GM12878 (cell line): ENCODE data around the gene ACE. TPM values are rescaled to one million over a fixed set of nuclear protein-coding genes. Genes with fewer than 3 reads are reported as not detected.

Source experiments
- ATAC-seq: fragments of 200-7000 bp; cut with Tn5 transposase; 3 replicates; pipeline ENCODE4 v1.9.1; 2020; ENCODE audit warnings: mild to moderate bottlenecking, moderate library complexity
- BruUV-seq: library from RNA; stranded (reverse); fragments of 400-500 nt; replicated peaks from 2 replicates; lab custom pipeline; 2021; lab: Mats Ljungman, UMichigan
- CTCF ChIA-PET: fragments of 300-600 bp; sonication (Branson Sonifier 250); formaldehyde crosslinking; extraction: SDS; loops from one replicate; lab custom pipeline; 2021; ENCODE audit warnings: inconsistent platforms; lab: Yijun Ruan, JAX
- POLR2A ChIA-PET: fragments of 350-600 bp; formaldehyde crosslinking; extraction: SDS; loops from one replicate; lab custom pipeline; 2021; ENCODE audit warnings: inconsistent platforms; lab: Charles Lee
- RAD21 ChIA-PET: fragments of 300-600 bp; sonication (Branson Sonifier 250); formaldehyde crosslinking; loops from one replicate; lab custom pipeline; 2023; ENCODE audit warnings: antibody characterized with exemption; ENCODE audit not compliant: unreplicated experiment; lab: Charles Lee
- SMC1A ChIA-PET: fragments of 300-600 bp; sonication (Branson Sonifier 250); formaldehyde crosslinking; loops from one replicate; lab custom pipeline; 2023; ENCODE audit not compliant: unreplicated experiment, uncharacterized antibody; lab: Charles Lee
- DNase-seq: peaks from one replicate; pipeline ENCODE4 v3.0.0-alpha.2; 2011; ENCODE audit warnings: low read depth, low spot score
- FAIRE-seq: peaks from 3 replicates; lab custom pipeline; 2011; peaks lifted over from hg19 to GRCh38; lab: Jason Lieb, UNC
- H2AFZ ChIP-seq: 2 replicates; pipeline ENCODE4 v1.6.0; 2011; ENCODE audit warnings: low read depth, low read length, control low read depth; ENCODE audit not compliant: control insufficient read depth
- H3K27ac ChIP-seq: 2 replicates; pipeline ENCODE4 v1.5.1; 2011; ENCODE audit warnings: control low read depth; ENCODE audit not compliant: control insufficient read depth, insufficient read depth
- H3K27me3 ChIP-seq, 2 experiments: replicated peaks in 1 of 2; 2 replicates each; pipeline versions ENCODE4 v1.6.0 to v1.6.1; 2011; ENCODE audit warnings: low read length in 1 of 2; ENCODE audit not compliant: control insufficient read depth in 2 of 2, insufficient read depth in 2 of 2
- H3K36me3 ChIP-seq, 2 experiments: 2 replicates each; pipeline ENCODE4 v1.5.1; 2011; ENCODE audit warnings: low read length in 1 of 2; ENCODE audit not compliant: control insufficient read depth in 2 of 2, insufficient read depth in 2 of 2
- H3K4me1 ChIP-seq: 2 replicates; pipeline ENCODE4 v1.6.1; 2011; ENCODE audit warnings: mild to moderate bottlenecking, low read length, moderate library complexity, mixed read lengths; ENCODE audit not compliant: control insufficient read depth, insufficient read depth
- H3K4me2 ChIP-seq: 2 replicates; pipeline ENCODE4 v1.6.0; 2011; ENCODE audit warnings: control low read depth; ENCODE audit not compliant: control insufficient read depth, insufficient read depth
- H3K4me3 ChIP-seq: fragments of 200-600 bp; sonication (generic); 2 replicates; pipeline ENCODE4 v1.5.1; 2016
- H3K79me2 ChIP-seq: 2 replicates; pipeline ENCODE4 v1.6.0; 2011; ENCODE audit warnings: low read length; ENCODE audit not compliant: control insufficient read depth, insufficient read depth
- H3K9ac ChIP-seq: 2 replicates; pipeline ENCODE4 v1.8.0; 2011; ENCODE audit warnings: low read length, control low read depth, mixed read lengths; ENCODE audit not compliant: control insufficient read depth, insufficient read depth
- H3K9me3 ChIP-seq: replicated peaks from 3 replicates; pipeline ENCODE4 v1.5.1; 2011; ENCODE audit warnings: mild to moderate bottlenecking, low read length; ENCODE audit not compliant: control insufficient read depth, insufficient read depth
- H4K20me1 ChIP-seq: 2 replicates; pipeline ENCODE4 v1.6.0; 2011; ENCODE audit not compliant: control insufficient read depth, insufficient read depth
- ASH2L ChIP-seq: fragments of 300-600, 200-600 bp; sonication (generic); IDR thresholded peaks from 2 replicates; pipeline ENCODE4 v1.6.1; 2017; ENCODE audit warnings: low read depth, mild to moderate bottlenecking, borderline replicate concordance
- BHLHE40 ChIP-seq, 2 experiments: fragments of 450-650 bp in 1 of 2; IDR thresholded peaks; 2 replicates each; pipeline ENCODE4 v1.6.1; 2011 to 2017; ENCODE audit warnings: low read depth in 2 of 2, borderline replicate concordance in 1 of 2, improper control_type of control experiment in 1 of 2, low read length in 1 of 2, mild to moderate bottlenecking in 1 of 2
- CBX3 ChIP-seq: fragments of 200-600 bp; sonication (generic); IDR thresholded peaks from 2 replicates; pipeline ENCODE4 v1.6.1; 2016; ENCODE audit warnings: low read depth, borderline replicate concordance
- CBX5 ChIP-seq: sonication (generic); IDR thresholded peaks from 2 replicates; pipeline ENCODE4 v1.6.1; 2016; ENCODE audit warnings: low read depth, moderate library complexity, mild to moderate bottlenecking, inconsistent platforms
- EZH2 ChIP-seq: IDR thresholded peaks from 2 replicates; pipeline ENCODE4 v1.6.1; 2012; ENCODE audit warnings: low read depth, mild to moderate bottlenecking, control low read depth, inconsistent platforms, low read length, borderline replicate concordance; ENCODE audit not compliant: control insufficient read depth
- HDGF ChIP-seq: fragments of 450-650 bp; IDR thresholded peaks from 2 replicates; pipeline ENCODE4 v1.6.1; 2016; ENCODE audit warnings: antibody characterized with exemption
- NFIC ChIP-seq: IDR thresholded peaks from 2 replicates; pipeline ENCODE4 v1.6.1; 2012; ENCODE audit warnings: low read depth, mild to moderate bottlenecking, inconsistent platforms, low read length, moderate library complexity
- SMARCA5 ChIP-seq: fragments of 450-650 bp; IDR thresholded peaks from 2 replicates; pipeline ENCODE4 v1.6.1; 2017; ENCODE audit warnings: mild to moderate bottlenecking
- ZBED1 ChIP-seq: IDR thresholded peaks from 2 replicates; pipeline ENCODE4 v1.6.1; 2016; ENCODE audit warnings: borderline replicate concordance
- WGBS: methylation state at CpG from one replicate; pipeline ENCODE4 v1.1.6; 2016; ENCODE audit warnings: low lambda C conversion rate; ENCODE audit not compliant: insufficient replicate concordance, insufficient coverage; ENCODE audit errors: missing lambda C conversion rate; 5-methylcytosine and 5-hydroxymethylcytosine counted together
- in situ Hi-C: fragments of 300-500 bp; cut with MboI; formaldehyde crosslinking; loops from 9 replicates; pipeline ENCODE4 v1.14.3; 2018; ENCODE audit warnings: mixed read lengths
- intact Hi-C: fragments of 100-400 bp; cut with micrococcal nuclease; formaldehyde crosslinking; loops from one replicate; pipeline ENCODE4 v1.14.2; 2022; ENCODE audit not compliant: unreplicated experiment
- polyA plus RNA-seq, 11 experiments: library from polyadenylated mRNA; depleted of rRNA in 4 of 11; unstranded in 6 of 11; stranded (reverse) in 5 of 11; fragments of >200 nt; fragmentation: Nextera tagmentation in 4 of 11; fragmentation: Illumina TruSeq in 1 of 11; extraction: Ambion mirVana in 4 of 11; extraction: Trizol in 1 of 11; gene quantifications; 1 replicate in 1 of 11; 2 replicates in 10 of 11; pipeline versions ENCODE4 v1.2.1 to v1.2.3, GENCODE V29; 2011 to 2016; ENCODE audit warnings: inconsistent platforms in 2 of 11, missing spikeins in 2 of 11, low read depth in 1 of 11
- total RNA-seq, 4 experiments: library from RNA; depleted of rRNA in 3 of 4; stranded (reverse); fragments of >200 nt in 3 of 4; fragmentation: Illumina TruSeq in 1 of 4; extraction: Trizol in 1 of 4; gene quantifications; 2 replicates each; pipeline versions ENCODE4 v1.2.1 to v1.2.3, GENCODE V29; 2013 to 2021

The ACE gene
- total and polyA plus RNA-seq, 10 of the 15 experiments (the other 5 are each of a cell fraction or from before 2014, with no cell fraction given) = 0.46 TPM; not detected in 9

DNA sequence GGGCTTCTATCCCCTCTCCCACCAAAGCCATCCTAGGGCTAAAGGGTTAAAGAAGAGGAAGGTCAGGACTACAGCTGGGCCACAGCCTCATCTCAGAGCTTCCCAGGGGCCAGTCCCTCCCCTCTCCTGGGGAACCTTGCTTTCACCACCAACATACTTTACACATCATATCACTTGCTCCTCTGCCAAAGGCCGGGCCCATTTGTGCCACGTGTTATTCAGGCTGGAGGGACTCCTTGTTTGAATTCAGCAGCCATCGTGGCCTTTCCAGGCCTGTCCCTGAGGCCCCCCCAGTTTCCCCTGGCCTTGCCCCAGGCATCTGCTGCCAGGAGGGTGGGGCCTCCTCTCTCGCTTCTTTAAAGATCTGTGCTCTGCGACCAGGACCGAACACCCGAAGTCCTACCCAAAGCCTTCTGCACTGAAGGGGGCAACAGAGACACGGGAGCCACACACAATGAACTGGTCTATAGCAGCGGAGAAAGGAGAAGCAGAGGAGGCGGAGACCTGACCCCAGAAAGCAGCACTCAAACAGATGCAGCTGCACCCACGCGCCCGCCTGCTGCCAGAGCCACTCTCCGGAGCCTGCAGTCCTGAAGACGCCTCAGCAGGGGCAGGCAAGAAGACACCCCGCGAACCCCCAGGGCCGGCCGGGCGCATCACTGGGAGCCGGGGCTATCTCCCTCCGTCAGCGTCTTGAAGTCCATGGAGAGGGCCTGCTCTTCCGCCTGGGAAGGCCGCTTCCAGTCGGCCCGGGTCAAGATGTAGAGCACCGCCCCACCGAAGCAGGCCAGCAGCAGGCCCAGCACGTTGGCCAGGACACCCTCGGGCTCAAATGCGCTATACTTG lies 42.9 kb upstream of the ACE start:
- no peaks in the 10 kb centered on the region for H3K79me2 ChIP-seq
- H2AFZ ChIP-seq = no peak overlapping the region
- 84% methylated on average over 30 of the region's 32 CpGs for WGBS
- FAIRE-seq = no peak
- no peak for TF ChIP-seq SMARCA5
- no peak for TF ChIP-seq CBX5
- TF ChIP-seq BHLHE40 (IDR thresholded peaks at IDR 0.05; ENCODE audit: borderline replicate concordance in 1 of 2, low read depth in 2 of 2, low read length in 1 of 2) = no peak
- TF ChIP-seq NFIC = no peak
- TF ChIP-seq ZBED1 = no peak
- TF ChIP-seq EZH2 = no peak
- no peak for TF ChIP-seq ASH2L
- no peak for TF ChIP-seq CBX3
- no peak for TF ChIP-seq HDGF
- ChIA-PET RAD21 (no interaction called here), SMC1A (interaction anchor here (0.9 to 3.2 kb wide), 3 partner anchors 9 to 185 kb away, joined by 3 to 10 read pairs (median 4); no protein-coding TSS in a partner anchor), POLR2A (no interaction called here), CTCF (interaction anchor here (1.7 to 3.2 kb wide), 4 partner anchors 8 to 178 kb away, joined by 5 to 23 read pairs (median 15); no protein-coding TSS in a partner anchor)
- no peaks in the 10 kb centered on the region for H3K36me3 ChIP-seq
- no peaks in the 10 kb centered on the region for H4K20me1 ChIP-seq
- intact Hi-C loops = no loop called here
- no peak overlapping the region for H3K27ac ChIP-seq
- H3K9ac ChIP-seq = no peak overlapping the region
- no peak overlapping the region for H3K4me3 ChIP-seq
- DNase-seq = no peak
- H3K4me1 ChIP-seq = no peaks in the 10 kb centered on the region
- no TSS peak for BruUV-seq
- H3K27me3 ChIP-seq = no peaks in the 10 kb centered on the region
- H3K9me3 ChIP-seq = no peaks in the 10 kb centered on the region
- H3K4me2 ChIP-seq = no peak overlapping the region
- no peak for ATAC-seq
- in situ Hi-C loops = loop anchor here (25.0 kb wide), 1 partner anchor 403 kb away; the partner anchor contains the start of genes FTSJ3, PSMC5 and SMARCD2
